Breast epithelium (tissue), 4 donors: ENCODE data around the gene FAM25A. TPM values are rescaled to one million over a fixed set of nuclear protein-coding genes. Genes with fewer than 3 reads are reported as not detected.

Experiments
- DNase-seq, 2 donors: peaks; one replicate each; pipeline ENCODE4 v3.0.0-alpha.2; 2019; ENCODE audit warnings: low spot score in 2 of 2
- H3K27ac ChIP-seq, 2 donors: fragments of 200-600 bp; sonication (generic) in 1 of 2; one replicate each; pipeline ENCODE4 v1.5.1; 2016 to 2019; ENCODE audit warnings: mild to moderate bottlenecking in 1 of 2
- H3K27me3 ChIP-seq, 2 donors: fragments of 200-600 bp; sonication (generic) in 1 of 2; one replicate each; pipeline versions ENCODE4 v1.5.1 to v1.6.0; 2017 to 2019; ENCODE audit warnings: control low read depth in 1 of 2, mild to moderate bottlenecking in 1 of 2
- H3K36me3 ChIP-seq: fragments of 200-600 bp; one replicate; pipeline ENCODE4 v1.5.1; 2019
- H3K4me1 ChIP-seq, 2 donors: fragments of 200-600 bp; sonication (generic); one replicate each; pipeline ENCODE4 v1.5.1; 2016 to 2019; ENCODE audit warnings: control low read depth in 1 of 2
- H3K4me3 ChIP-seq, 3 donors: fragments of 200-600 bp; sonication (generic); 1 replicate in 2 of 3; 2 replicates in 1 of 3; pipeline ENCODE4 v1.5.1; 2016 to 2019; ENCODE audit warnings: mild to moderate bottlenecking in 3 of 3, moderate library complexity in 2 of 3
- H3K9me3 ChIP-seq, 2 donors: fragments of 200-600 bp; sonication (generic) in 1 of 2; one replicate each; pipeline ENCODE4 v1.5.1; 2016 to 2019; ENCODE audit warnings: control low read depth in 1 of 2
- CTCF ChIP-seq, 3 donors: fragments of 450-650 bp; IDR thresholded peaks; one replicate each; pipeline ENCODE4 v1.5.1; 2016 to 2017; ENCODE audit warnings: antibody characterized with exemption in 3 of 3, mild to moderate bottlenecking in 3 of 3, moderate library complexity in 3 of 3
- POLR2A ChIP-seq: fragments of 450-650 bp; IDR thresholded peaks from one replicate; pipeline ENCODE4 v1.6.1; 2016; ENCODE audit warnings: antibody characterized with exemption, mild to moderate bottlenecking, moderate library complexity
- POLR2AphosphoS5 ChIP-seq, 3 donors: sonication (generic); formaldehyde crosslinking; IDR thresholded peaks; one replicate each; pipeline ENCODE4 v1.6.1; 2017; ENCODE audit warnings: antibody characterized with exemption in 3 of 3
- intact Hi-C: fragments of 100-400 bp; cut with DNase I; formaldehyde crosslinking; loops from one replicate; pipeline ENCODE4 v1.15.1; 2023; ENCODE audit warnings: low total_unique reads
- total RNA-seq, 3 donors: library from RNA; depleted of rRNA; stranded (reverse); fragments of >200 nt; gene quantifications; one replicate each; pipeline ENCODE4 v1.1.0, GENCODE V29; 2016

Gene FAM25A
- total RNA-seq, 3 donors from 2014 or later: not detected

GRCh38 chr10:87072449-87072848 is 52.4 kb downstream of the FAM25A start:
- Histone ChIP-seq H3K9me3 (no peaks in the 10 kb centered on the region), H3K4me3 (no peak overlapping the region), H3K36me3 (no peaks in the 10 kb centered on the region), H3K27me3 (no peaks in the 10 kb centered on the region), H3K4me1 (no peaks in the 10 kb centered on the region), H3K27ac (no peak overlapping the region)
- TF ChIP-seq CTCF (IDR thresholded peaks at IDR 0.05) (no peak), POLR2AphosphoS5 (IDR thresholded peaks at IDR 0.05) (no peak), POLR2A (no peak)
- intact Hi-C loops: no loop called here
- no peak for DNase-seq

Other genes starting within 250 kb of the FAM25A start
- gene MMRN2, start 62.7 kb upstream of the FAM25A start, total RNA-seq: 10 to 100 TPM; 23.0 to 60.3 (median 32.6) TPM
- gene SNCG, start 61.7 kb upstream of the FAM25A start, total RNA-seq: 100 to 1,000 TPM in 1 of 3 donors, 10 to 100 TPM in 2; 52.1 to 255 (median 53.7) TPM
- gene ADIRF, start 51.8 kb upstream of the FAM25A start, total RNA-seq: 1,000 to 10,000 TPM in 1 of 3 donors, 100 to 1,000 TPM in 2; 204 to 1,074 (median 288) TPM
- gene GLUD1, start 74.5 kb downstream of the FAM25A start, total RNA-seq: 100 to 1,000 TPM; 171 to 210 (median 174) TPM
- 10 to 100 TPM; 35.1 to 36.7 (median 35.7) TPM for gene SHLD2, start 74.9 kb downstream of the FAM25A start, total RNA-seq
- gene NUTM2A, start 205.2 kb downstream of the FAM25A start, total RNA-seq: 1 to 10 TPM in 2 of 3 donors, under 1 TPM in 1; 0.98 to 2.9 (median 1.3) TPM